ENCODE measurements around the gene GRIN3B.

The GRIN3B gene

DNA sequence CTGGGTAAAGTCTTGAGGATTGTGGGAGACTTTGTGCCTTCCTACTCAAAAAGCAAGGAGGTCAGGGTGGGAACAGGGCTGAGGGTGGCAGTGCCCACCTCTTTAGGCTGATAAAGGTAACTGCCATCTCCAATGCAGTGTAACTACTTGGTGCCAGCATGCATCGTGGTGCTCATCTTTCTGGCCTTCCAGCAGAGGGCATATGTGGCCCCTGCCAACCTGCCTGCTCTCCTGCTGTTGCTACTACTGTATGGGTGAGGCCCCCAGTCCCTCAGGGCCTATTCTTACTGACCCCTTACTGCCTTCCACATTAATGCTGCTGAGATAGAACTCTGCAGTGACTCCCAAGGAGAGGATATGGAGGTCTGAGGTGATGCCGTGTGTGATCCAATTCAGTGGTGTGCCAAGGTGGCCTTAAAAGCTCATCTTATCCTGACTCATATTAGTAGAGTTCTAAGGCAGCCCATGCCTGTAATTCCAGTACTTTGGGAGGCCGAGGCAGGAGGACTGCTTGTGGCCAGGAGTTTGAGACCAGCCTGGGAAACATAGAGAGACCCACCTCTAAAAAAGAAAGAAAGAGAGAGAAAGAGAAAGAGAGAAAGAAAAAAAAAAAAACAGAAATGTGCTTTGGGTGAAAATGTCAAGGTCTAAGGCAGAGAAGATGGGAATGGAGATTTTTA, 57.1 kb downstream of the GRIN3B start:
- DNase-seq (ENCODE audit: insufficient read length, low spot score), result no peak
- no peak for TF ChIP-seq POLR2A (IDR thresholded peaks at IDR 0.05; ENCODE audit: low read depth, low read length)
- FAIRE-seq, result no peak

DNA sequence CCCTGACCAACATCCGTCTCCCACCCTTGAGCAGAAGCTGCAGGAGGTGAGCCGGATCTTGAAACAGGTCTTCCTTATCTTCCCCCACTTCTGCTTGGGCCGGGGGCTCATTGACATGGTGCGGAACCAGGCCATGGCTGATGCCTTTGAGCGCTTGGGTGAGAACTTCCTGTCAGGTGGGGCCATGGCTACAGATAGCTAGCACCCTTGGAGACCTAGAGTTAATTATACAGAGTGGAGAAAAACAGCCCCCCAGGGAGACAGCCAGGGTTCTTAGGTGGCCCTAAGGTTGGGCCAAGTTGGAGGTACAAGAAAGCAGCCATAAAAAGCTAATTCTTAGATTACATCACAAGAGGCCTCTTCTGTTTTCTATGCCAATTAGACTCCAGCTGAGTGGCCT, 57.9 kb downstream of the GRIN3B start:
- DNase-seq (ENCODE audit: insufficient read length, low spot score), result no peak

More for the DNA sequence above, 57.9 kb downstream of the GRIN3B start:
- no peak for TF ChIP-seq POLR2A (IDR thresholded peaks at IDR 0.05; ENCODE audit: low read depth, low read length)
- FAIRE-seq, result no peak

All from H54 (cell line).